H9 (cell line): Measurements from ENCODE around the gene OVOL1. TPM values are rescaled to one million over a fixed set of nuclear protein-coding genes. Genes with fewer than 3 reads are reported as not detected.

Experiments
- DNase-seq: peaks from one replicate; pipeline ENCODE4 v3.0.0-alpha.2; 2017
- H2AFZ ChIP-seq: one replicate; pipeline ENCODE4 v1.6.1; 2013; ENCODE audit warnings: mild to moderate bottlenecking, low read length, control low read depth, moderate library complexity
- H2AK5ac ChIP-seq: 2 replicates; pipeline ENCODE4 v1.6.1; 2013; ENCODE audit warnings: low read length, control low read depth, mixed read lengths; ENCODE audit not compliant: insufficient read length
- H2BK120ac ChIP-seq: one replicate; pipeline ENCODE4 v1.6.1; 2013; ENCODE audit warnings: low read depth, mild to moderate bottlenecking, low read length, control low read depth, inconsistent platforms; ENCODE audit not compliant: poor library complexity, severe bottlenecking
- H2BK12ac ChIP-seq: 2 replicates; pipeline ENCODE4 v1.6.1; 2013; ENCODE audit warnings: low read length, control low read depth, mixed read lengths, low read depth; ENCODE audit not compliant: insufficient read length
- H2BK15ac ChIP-seq: 2 replicates; pipeline ENCODE4 v1.6.1; 2013; ENCODE audit warnings: low read depth, low read length, control low read depth
- H2BK20ac ChIP-seq: one replicate; pipeline ENCODE4 v1.6.1; 2013; ENCODE audit warnings: low read depth, mild to moderate bottlenecking, low read length, control low read depth, inconsistent platforms; ENCODE audit not compliant: poor library complexity, severe bottlenecking
- H2BK5ac ChIP-seq: 2 replicates; pipeline ENCODE4 v1.6.1; 2013; ENCODE audit warnings: low read length, control low read depth, mixed read lengths; ENCODE audit not compliant: insufficient read length
- H3K14ac ChIP-seq: 2 replicates; pipeline ENCODE4 v1.6.1; 2013; ENCODE audit warnings: low read length, control low read depth; ENCODE audit not compliant: insufficient read depth
- H3K18ac ChIP-seq: 2 replicates; pipeline ENCODE4 v1.6.1; 2013; ENCODE audit warnings: low read depth, mild to moderate bottlenecking, mixed read lengths, low read length, control low read depth; ENCODE audit not compliant: insufficient read length
- H3K23ac ChIP-seq: 2 replicates; pipeline ENCODE4 v1.6.1; 2013; ENCODE audit warnings: low read length, control low read depth, mixed read lengths, low read depth; ENCODE audit not compliant: insufficient read length
- H3K23me2 ChIP-seq: 2 replicates; pipeline ENCODE4 v1.6.1; 2013; ENCODE audit warnings: low read depth, mild to moderate bottlenecking, mixed read lengths, low read length, control low read depth; ENCODE audit not compliant: insufficient read length, poor library complexity, severe bottlenecking
- H3K27ac ChIP-seq: 2 replicates; pipeline ENCODE4 v1.5.1; 2013; ENCODE audit warnings: low read length, control low read depth, mixed read lengths, low read depth; ENCODE audit not compliant: insufficient read length
- H3K27me3 ChIP-seq: 2 replicates; pipeline ENCODE4 v1.6.1; 2013; ENCODE audit warnings: low read length, control low read depth, inconsistent platforms; ENCODE audit not compliant: insufficient read depth
- H3K4ac ChIP-seq: 2 replicates; pipeline ENCODE4 v1.6.1; 2013; ENCODE audit warnings: low read depth, mild to moderate bottlenecking, control low read depth, inconsistent platforms, low read length, moderate library complexity
- H3K4me1 ChIP-seq: 2 replicates; pipeline ENCODE4 v1.6.1; 2013; ENCODE audit warnings: low read length, control low read depth, inconsistent platforms; ENCODE audit not compliant: insufficient read depth
- H3K4me2 ChIP-seq: 2 replicates; pipeline ENCODE4 v1.6.1; 2013; ENCODE audit warnings: low read length, control low read depth, mixed read lengths; ENCODE audit not compliant: insufficient read length, insufficient read depth
- H3K56ac ChIP-seq: 2 replicates; pipeline ENCODE4 v1.6.1; 2013; ENCODE audit warnings: low read depth, mild to moderate bottlenecking, mixed read lengths, low read length, control low read depth; ENCODE audit not compliant: insufficient read length
- H3K79me1 ChIP-seq: 2 replicates; pipeline ENCODE4 v1.6.1; 2013; ENCODE audit warnings: low read depth, mild to moderate bottlenecking, moderate library complexity, low read length, control low read depth, inconsistent platforms; ENCODE audit not compliant: insufficient read depth, poor library complexity, severe bottlenecking
- H3K79me2 ChIP-seq: 2 replicates; pipeline ENCODE4 v1.6.1; 2013; ENCODE audit warnings: low read length, control low read depth, inconsistent platforms; ENCODE audit not compliant: insufficient read depth
- H3K9ac ChIP-seq: 2 replicates; pipeline ENCODE4 v1.6.1; 2013; ENCODE audit warnings: low read length, control low read depth, mixed read lengths; ENCODE audit not compliant: insufficient read length; ENCODE audit errors: extremely low read depth
- H3K9me3 ChIP-seq: one replicate; pipeline ENCODE4 v1.6.1; 2013; ENCODE audit warnings: low read depth, low read length, inconsistent platforms; ENCODE audit not compliant: control insufficient read depth
- H3T11ph ChIP-seq: one replicate; pipeline ENCODE4 v1.6.1; 2013; ENCODE audit warnings: mild to moderate bottlenecking, low read length, control low read depth, inconsistent platforms
- H4K20me1 ChIP-seq: one replicate; pipeline ENCODE4 v1.6.1; 2013; ENCODE audit not compliant: control insufficient read depth, insufficient read length, insufficient read depth
- H4K5ac ChIP-seq: 2 replicates; pipeline ENCODE4 v1.6.1; 2013; ENCODE audit warnings: low read depth, mild to moderate bottlenecking, mixed read lengths, low read length, control low read depth; ENCODE audit not compliant: insufficient read length
- H4K8ac ChIP-seq: replicated peaks from 2 replicates; pipeline ENCODE4 v1.6.1; 2013; ENCODE audit warnings: low read length, control low read depth, mixed read lengths, low read depth; ENCODE audit not compliant: insufficient read length
- H4K91ac ChIP-seq: 2 replicates; pipeline ENCODE4 v1.6.1; 2013; ENCODE audit warnings: low read depth, mild to moderate bottlenecking, moderate library complexity, mixed read lengths, low read length, control low read depth; ENCODE audit not compliant: insufficient read length
- H3K27ac Mint-ChIP-seq, 3 experiments: 2 replicates in 2 of 3; 3 replicates in 1 of 3; pipeline ENCODE4 v1.8.0; 2020 to 2021; ENCODE audit warnings: mixed read lengths in 3 of 3, mild to moderate bottlenecking in 1 of 3, moderate library complexity in 1 of 3
- H3K27me3 Mint-ChIP-seq: 2 replicates; pipeline ENCODE4 v1.8.0; 2021; ENCODE audit warnings: low read depth, mild to moderate bottlenecking, moderate library complexity, mixed read lengths
- H3K36me3 Mint-ChIP-seq, 3 experiments: 2 replicates in 2 of 3; 3 replicates in 1 of 3; pipeline ENCODE4 v1.8.0; 2020 to 2021; ENCODE audit warnings: low read depth in 3 of 3, mixed read lengths in 3 of 3; ENCODE audit not compliant: insufficient read depth in 1 of 3
- H3K4me1 Mint-ChIP-seq, 2 experiments: 2 replicates each; pipeline ENCODE4 v1.8.0; 2020; ENCODE audit warnings: mixed read lengths in 2 of 2
- H3K4me3 Mint-ChIP-seq, 2 experiments: 2 replicates in 1 of 2; 3 replicates in 1 of 2; pipeline ENCODE4 v1.8.0; 2020 to 2021; ENCODE audit warnings: mild to moderate bottlenecking in 2 of 2, mixed read lengths in 2 of 2, moderate library complexity in 1 of 2
- H3K9me3 Mint-ChIP-seq, 2 experiments: 2 replicates in 1 of 2; 3 replicates in 1 of 2; pipeline ENCODE4 v1.8.0; 2020; ENCODE audit warnings: mild to moderate bottlenecking in 2 of 2, mixed read lengths in 2 of 2, moderate library complexity in 1 of 2
- CTCF ChIP-seq: fragments of 200-600 bp; sonication (generic); conservative IDR thresholded peaks from 3 replicates; pipeline ENCODE4 v1.8.0; 2021; ENCODE audit warnings: antibody characterized with exemption, mild to moderate bottlenecking
- WGBS: extraction: QIAGEN DNeasy Blood & Tissue Kit; methylation state at CpG from one replicate; pipeline ENCODE4 v1.1.7; 2013; ENCODE audit warnings: missing lambda C conversion rate, low lambda C conversion rate, mixed read lengths; ENCODE audit not compliant: insufficient read length; ENCODE audit errors: extremely low coverage; 5-methylcytosine and 5-hydroxymethylcytosine counted together
- total RNA-seq: library from RNA; stranded (reverse); gene quantifications from 2 replicates; pipeline ENCODE4 v1.2.1, GENCODE V29; 2021

Gene OVOL1
- total RNA-seq, 1 experiment from 2014 or later, result 5.1 TPM

GRCh38 chr11:65802841-65803240, 16.0 kb downstream of the OVOL1 start:
- no peak overlapping the region for H2BK5ac ChIP-seq
- no peaks in the 10 kb centered on the region for H3K9me3 ChIP-seq
- H2AK5ac ChIP-seq, result no peak overlapping the region
- H3K79me2 ChIP-seq, result no peaks in the 10 kb centered on the region
- H3K56ac ChIP-seq, result no peak overlapping the region
- H2BK15ac ChIP-seq, result no peak overlapping the region
- no peak overlapping the region for H4K91ac ChIP-seq
- no peak overlapping the region for H4K8ac ChIP-seq
- no peak overlapping the region for H3K14ac ChIP-seq
- H4K5ac ChIP-seq, result no peak overlapping the region
- Mint-ChIP-seq H3K4me1 (peaks cover 16 to 25% of the 10 kb centered on the region in 2 experiments), H3K9me3 (no peaks in the 10 kb centered on the region), H3K27me3 (peaks cover 16% of the 10 kb centered on the region), H3K27ac (no peak overlapping the region), H3K36me3 (no peaks in the 10 kb centered on the region), H3K4me3 (no peak overlapping the region)
- H3K27me3 ChIP-seq, result no peaks in the 10 kb centered on the region; the same call in 1 of the 2 replicates
- H3K4me2 ChIP-seq, result no peak overlapping the region
- no peak overlapping the region for H2BK12ac ChIP-seq
- H3K4ac ChIP-seq, result no peak overlapping the region
- no peak overlapping the region for H2AFZ ChIP-seq
- no peak overlapping the region for H2BK120ac ChIP-seq
- H3K27ac ChIP-seq, result no peak overlapping the region
- H3K4me1 ChIP-seq, result no peaks in the 10 kb centered on the region
- no peak overlapping the region for H3K9ac ChIP-seq
- H3K23ac ChIP-seq, result no peak overlapping the region
- no peaks in the 10 kb centered on the region for H4K20me1 ChIP-seq
- H2BK20ac ChIP-seq, result no peak overlapping the region
- no peak for DNase-seq
- no peak overlapping the region for H3K18ac ChIP-seq
- TF ChIP-seq CTCF, result no peak
- WGBS, result no CpG with 5 or more reads among the region's 9 CpGs
- H3K79me1 ChIP-seq, result no peaks in the 10 kb centered on the region
- no peaks in the 10 kb centered on the region for H3K23me2 ChIP-seq
- H3T11ph ChIP-seq, result no peak overlapping the region
